Activated naive CD4-positive, alpha-beta T cell (primary cell): ENCODE data around the gene FOLR1.

ENCODE experiments used
- DNase-seq, 4 experiments: peaks; one replicate each; lab custom pipeline; 2025; lab: John Stamatoyannopoulos, UW

Gene FOLR1

GRCh38 chr11:72235351-72236057 is 43.6 kb downstream of the FOLR1 start:
- no peak for DNase-seq

DNA sequence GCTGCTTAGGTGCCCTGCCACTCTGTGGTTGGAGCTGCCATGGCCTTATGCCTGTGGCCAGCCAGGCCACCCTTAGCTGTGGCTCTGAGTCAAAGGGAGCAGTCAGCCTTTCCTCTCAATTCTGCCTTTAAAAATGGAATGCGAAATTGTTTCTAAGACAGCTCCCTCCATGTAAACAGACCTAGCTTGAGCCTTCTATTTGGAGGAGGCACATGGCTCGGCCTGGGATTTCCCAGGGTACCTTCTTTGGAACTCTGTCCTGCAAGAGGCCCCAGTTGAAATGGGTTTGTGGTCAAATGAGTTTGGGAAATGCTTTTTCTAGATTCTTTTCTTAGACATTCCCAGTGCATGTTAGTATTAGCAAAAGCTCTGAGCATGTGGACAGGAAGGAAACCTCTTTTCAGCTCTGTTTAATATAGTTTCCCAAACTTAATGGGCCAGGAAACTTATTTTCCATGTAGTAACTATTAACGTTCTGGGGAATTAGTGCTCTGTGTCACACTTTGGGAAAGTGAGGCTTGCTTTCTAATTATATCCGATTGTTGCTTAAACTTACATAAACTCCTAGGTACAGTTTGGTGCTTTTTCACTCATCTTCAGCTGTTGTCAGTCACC is 44.2 kb downstream of the FOLR1 start:
- no peak for DNase-seq

DNA sequence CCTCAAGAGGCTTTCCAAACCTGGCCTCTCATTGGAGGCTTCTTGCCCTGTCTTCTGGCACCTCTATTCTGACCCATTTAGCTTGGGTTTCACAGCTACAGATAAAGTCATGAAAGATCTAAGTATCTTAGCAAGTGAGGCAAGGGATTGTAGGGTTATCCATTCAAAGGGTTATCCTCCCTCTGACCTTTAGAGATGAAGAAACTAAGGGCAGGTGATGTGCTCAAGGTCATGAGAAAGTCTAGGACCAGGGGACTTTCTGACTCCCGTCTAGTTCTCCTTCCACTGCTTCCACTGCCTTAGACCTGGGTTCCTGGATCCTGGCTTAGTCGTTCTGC is 44.8 kb downstream of the FOLR1 start:
- DNase-seq: no peak

GRCh38 chr11:72237112-72237931 is 45.4 kb downstream of the FOLR1 start:
- DNase-seq: no peak

DNA sequence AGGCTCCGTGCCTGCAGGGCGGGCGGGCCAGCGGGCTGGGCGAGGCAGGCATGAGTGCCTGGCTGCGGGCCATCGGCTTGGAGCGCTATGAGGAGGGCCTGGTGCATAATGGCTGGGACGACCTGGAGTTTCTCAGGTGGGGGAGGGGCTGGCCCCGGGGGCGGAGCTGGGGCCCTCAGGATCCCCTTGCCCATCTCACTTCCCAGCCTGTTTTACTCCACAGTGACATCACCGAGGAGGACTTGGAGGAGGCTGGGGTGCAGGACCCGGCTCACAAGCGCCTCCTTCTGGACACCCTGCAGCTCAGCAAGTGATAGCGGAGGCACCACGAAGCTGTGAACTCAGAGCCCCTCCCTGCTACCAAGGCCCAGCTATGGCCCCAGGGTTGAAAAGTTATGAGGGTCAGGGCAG is 46.1 kb downstream of the FOLR1 start:
- peak in 1 of 4 experiments; percentile 13 for DNase-seq

GRCh38 chr11:72238492-72239312 is 46.8 kb downstream of the FOLR1 start:
- no peak for DNase-seq

DNA sequence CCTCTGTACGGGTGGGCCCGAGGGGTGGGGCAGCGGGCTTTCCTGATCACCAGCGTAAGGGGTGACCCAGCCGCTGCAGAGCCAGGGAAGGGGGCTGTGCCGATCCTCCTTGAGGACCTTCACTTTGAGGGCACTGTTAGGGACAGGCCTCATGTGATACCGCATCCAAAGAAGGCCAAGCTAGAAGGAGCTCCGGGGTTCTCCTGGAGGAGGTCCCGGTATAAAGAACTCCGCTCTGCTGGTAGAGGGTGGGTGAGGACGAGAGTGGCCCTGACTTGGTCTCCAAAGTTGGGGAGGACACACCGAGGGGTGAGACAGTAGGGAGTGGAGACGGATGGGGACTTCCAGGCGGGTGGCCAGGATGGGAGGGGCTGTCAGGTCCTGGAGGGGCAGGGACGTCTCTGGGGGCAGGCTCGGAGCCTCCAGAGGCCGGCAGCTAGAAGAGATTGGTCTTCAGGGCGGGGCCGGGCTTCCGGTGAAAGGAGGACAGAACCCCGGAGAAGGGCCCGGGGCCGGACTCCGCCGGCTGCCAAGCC is 47.4 kb downstream of the FOLR1 start:
- no peak for DNase-seq

DNA sequence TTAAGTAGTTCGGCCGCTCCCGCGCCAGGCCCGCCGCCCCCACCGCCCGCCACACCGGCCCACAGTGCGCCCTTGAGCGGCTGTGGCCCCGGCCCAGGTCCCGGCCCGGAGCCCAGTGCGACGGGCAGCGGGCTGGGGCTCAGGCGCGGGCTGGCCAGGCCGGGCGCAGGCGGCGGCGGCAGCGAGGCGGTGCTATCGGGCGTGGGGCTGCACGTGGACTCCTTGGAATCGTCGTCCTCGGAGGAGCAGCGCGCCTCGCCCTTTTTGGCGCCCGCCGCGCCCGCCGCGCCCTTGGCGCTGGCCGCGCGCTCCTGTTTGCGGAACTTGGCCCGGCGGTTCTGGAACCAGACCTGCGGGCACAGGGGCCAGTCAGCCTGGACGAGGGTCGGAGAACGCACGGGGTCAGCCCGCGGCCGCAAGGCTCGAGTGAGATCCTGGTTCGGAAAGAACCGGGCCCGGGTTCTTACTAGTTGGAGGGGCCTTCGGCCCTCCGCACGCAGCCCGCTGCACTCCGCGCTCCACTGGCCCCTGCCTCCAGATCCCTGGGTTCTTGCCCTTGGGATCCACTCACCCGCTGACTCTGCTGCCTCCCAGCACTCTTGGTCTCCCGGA is 48.0 kb downstream of the FOLR1 start:
- DNase-seq: no peak

DNA sequence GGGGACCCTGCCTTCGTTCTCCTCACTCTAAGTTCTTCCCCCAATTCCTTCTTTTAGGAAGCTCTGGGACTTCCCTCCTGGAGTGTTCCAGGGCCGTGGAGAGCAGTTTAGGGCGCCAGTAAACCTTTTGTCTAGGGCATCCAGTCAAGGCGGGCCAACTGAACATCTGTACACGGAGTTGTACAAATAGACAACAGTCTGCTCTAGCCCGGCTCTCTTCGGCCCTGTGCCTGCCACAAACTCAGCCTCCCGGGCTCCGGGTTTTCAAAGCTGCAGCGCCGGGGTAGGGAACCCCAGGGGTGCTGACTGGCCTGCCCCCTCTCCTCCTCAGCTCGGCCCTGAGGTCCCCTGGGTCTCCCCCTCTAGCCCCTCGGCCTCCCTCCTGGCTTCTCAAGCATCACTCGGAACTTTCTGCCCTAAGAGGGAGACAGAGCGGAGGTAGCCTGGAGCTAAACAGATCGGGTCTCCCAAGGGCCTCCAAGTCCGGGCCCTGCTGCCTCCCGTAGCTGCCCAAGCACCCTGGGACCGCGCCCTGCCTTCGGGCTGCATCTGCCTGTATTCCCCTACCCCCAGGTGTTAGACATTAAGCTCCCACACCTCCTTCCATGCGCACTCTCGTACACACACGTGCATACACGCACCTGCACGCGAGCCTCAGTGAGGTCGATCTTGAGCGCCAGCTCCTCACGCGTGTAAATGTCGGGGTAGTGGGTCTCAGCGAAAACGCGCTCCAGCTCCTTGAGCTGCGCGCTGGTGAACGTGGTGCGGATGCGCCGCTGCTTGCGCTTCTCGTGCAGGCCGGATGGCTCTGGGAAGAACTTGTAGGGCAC is 48.7 kb downstream of the FOLR1 start:
- peak in 1 of 4 experiments; percentile 8 for DNase-seq

- no peak for DNase-seq
These were observed 49.4 kb downstream of the FOLR1 start for GRCh38 chr11:72241291-72241781.

DNA sequence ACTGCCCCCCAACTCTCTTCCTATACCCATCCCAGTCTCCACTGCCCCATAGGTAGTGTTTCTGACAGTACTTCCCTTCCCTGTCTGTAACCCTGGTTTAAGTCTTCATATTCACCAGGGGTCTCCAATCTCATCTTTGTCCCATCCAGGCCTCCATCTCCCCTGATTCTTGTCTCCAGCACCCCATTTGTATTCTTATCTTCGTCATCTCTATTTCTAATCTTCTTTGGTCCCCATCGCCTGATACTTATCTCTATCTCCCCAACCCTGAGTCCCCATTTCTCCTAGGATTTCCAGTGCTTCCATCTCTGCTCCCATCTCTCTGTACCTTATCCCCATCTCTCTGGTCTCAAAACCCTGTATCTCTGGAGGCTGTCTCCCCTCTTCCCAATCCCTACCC is 50.2 kb downstream of the FOLR1 start:
- no peak for DNase-seq

DNA sequence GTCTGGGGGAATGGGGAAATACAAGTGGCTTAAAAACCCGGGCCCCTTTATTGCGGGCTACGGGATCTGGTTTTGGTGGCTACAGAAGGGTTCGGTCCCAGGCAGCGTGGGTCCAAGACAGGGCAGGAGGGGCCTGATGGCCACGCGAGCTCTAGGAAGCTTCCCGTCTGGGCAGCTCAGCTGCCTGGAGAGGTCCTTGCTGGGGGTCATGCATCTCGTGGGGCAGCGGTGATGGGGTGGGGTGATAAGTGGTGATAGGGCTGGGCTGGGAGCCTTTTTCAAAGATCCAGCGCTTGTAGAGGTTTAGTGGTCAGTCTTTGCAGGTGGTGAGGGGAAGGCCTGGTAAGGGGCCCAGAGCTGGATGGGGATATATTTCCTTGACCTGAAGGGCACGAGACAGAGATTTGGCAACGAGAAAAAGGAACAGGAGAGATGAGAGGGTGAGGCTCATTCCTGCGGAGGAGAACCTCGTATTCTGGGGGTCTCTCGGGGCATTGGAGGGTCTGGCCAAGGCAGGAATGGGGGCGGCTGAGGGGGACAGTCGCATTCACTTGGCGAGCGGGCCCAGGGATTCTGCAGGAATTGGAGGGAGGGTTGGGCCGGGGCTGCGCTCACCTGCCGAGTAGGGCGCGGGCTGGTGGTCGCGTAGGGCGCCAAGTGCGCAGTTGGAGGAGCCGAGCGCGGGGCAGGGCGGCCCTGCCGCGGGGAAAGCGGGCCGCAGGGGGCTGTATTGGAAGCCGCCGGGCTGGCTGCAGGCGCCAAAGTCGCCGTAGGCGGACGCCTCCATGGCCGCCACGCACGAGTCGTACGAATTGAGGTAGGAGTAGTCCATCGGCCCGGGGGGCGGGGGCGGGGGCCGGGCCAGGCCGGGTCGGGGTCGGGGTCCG is 51.5 kb downstream of the FOLR1 start:
- DNase-seq: no peak

DNA sequence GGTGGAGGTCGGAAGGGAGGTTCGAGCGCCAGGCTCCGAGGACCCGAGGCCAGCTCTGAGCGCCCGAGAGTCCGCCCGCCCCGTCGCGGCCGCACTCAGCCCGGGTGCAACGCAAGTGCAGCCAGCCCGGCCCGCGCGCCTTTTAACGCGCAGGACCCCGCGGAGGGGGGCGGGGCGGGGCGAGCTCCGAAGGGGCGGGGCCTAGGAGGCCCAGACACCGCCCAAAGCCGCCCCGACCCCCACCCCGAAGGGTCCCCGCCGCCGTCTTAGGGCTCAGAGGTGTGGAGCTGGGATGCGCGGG is 52.1 kb downstream of the FOLR1 start, which contains the start of gene PHOX2A:
TSS of gene PHOX2A (minus strand) at position 117 of the 301 bp plus-strand sequence. CDS start 172 bp downstream, outside the sequence.
- no peak for DNase-seq

DNA sequence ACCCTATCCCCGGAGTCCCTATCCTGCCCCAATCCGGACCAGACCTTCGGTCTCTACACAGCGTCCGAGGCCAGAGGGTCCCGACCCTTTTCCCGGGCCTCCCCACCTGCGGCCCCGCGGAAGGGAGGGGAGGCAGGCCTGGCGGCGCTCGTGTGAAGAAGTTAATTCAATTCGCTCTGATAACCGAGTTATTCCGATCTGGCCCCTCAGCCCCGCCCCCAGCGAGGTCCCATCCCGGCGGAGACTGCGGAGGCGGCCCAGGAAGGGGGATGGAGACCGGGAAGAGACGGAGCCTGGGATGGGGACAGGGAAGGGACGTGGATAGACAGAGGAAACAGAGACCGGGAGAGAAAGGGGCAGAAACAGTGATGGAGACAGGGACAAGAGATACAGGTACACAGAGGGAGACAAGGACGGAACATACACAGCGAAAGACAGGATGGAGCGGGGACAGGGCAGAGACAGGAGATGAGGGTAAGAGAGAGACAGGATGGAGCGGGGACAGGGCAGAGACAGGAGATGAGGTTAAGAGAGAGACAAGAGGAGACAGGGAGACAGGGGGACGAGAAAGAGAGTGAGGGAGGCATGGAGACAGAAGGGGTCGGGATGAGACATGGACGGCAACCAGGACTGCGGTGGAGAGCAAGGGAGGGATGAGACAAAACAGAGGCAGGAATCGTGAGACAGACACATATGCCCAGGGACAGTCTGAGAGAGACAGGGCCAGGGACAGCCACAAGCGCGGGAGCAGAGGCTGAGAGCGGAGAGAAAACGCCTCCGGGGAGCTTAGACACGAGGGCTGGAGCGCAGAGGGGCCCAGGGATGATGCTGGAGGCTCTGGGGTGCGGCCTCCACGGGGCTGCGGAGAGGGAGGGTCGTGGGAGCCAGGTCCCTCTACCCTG is 52.7 kb downstream of the FOLR1 start:
- no peak for DNase-seq

- no peak for DNase-seq
These were observed 53.4 kb downstream of the FOLR1 start for GRCh38 chr11:72245263-72245816.
